WTC11 (cell line): ENCODE data around the gene CELSR1.

Source experiments
- GTF2I ChIP-seq: fragments of 250-450 bp; sonication (Bioruptor Pico); conservative IDR thresholded peaks from 2 replicates; pipeline ENCODE4 v1.4.0; 2021; ENCODE audit warnings: mild to moderate bottlenecking
- TF ChIP-seq, protein P1 (sequence below): fragments of 200-600 bp; IDR thresholded peaks from 2 replicates; pipeline ENCODE4 v1.8.0; 2022; ENCODE audit warnings: antibody characterized with exemption
- TF ChIP-seq, protein P2 (sequence below): sonication (generic); formaldehyde crosslinking; IDR thresholded peaks from 2 replicates; pipeline ENCODE4 v1.8.0; 2022; ENCODE audit warnings: mild to moderate bottlenecking, missing genetic modification reagents

DNA sequence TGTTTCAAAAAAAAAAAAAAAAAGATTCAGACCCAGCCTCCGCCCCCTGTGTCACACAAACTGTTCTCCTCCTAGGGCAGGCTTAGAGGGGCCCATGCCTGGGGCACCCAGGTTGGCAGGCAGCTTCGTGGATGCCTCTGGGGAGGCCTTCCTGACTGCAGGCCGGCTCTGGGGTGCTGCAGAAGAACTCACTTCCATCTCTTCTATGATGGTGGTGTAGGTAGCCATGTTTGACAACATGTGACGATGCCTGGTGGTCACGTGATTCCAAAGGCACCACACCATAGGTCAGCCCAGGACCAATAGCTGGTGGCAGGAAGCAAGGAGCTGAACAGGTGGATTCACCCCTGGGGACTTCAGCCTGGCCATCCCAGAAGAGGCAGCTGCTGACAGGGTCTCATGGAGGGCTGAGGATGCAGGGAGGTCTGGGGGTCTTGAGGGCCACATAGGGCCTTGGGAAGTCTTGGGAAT lies 24.1 kb upstream of the CELSR1 start:
- TF ChIP-seq, protein P1, sequence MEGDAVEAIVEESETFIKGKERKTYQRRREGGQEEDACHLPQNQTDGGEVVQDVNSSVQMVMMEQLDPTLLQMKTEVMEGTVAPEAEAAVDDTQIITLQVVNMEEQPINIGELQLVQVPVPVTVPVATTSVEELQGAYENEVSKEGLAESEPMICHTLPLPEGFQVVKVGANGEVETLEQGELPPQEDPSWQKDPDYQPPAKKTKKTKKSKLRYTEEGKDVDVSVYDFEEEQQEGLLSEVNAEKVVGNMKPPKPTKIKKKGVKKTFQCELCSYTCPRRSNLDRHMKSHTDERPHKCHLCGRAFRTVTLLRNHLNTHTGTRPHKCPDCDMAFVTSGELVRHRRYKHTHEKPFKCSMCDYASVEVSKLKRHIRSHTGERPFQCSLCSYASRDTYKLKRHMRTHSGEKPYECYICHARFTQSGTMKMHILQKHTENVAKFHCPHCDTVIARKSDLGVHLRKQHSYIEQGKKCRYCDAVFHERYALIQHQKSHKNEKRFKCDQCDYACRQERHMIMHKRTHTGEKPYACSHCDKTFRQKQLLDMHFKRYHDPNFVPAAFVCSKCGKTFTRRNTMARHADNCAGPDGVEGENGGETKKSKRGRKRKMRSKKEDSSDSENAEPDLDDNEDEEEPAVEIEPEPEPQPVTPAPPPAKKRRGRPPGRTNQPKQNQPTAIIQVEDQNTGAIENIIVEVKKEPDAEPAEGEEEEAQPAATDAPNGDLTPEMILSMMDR = no peak
- no peak for TF ChIP-seq GTF2I (CRISPR knock-in tag)
- TF ChIP-seq, protein P2, sequence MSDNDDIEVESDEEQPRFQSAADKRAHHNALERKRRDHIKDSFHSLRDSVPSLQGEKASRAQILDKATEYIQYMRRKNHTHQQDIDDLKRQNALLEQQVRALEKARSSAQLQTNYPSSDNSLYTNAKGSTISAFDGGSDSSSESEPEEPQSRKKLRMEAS = peak; percentile 41; the same call in 1 of the 2 replicates
